NCI-H1436 treated with DMSO at 0.1 percent for 48 hours (cell line): ENCODE data around the gene MOB3B.

Experiments
- DNase-seq: peaks from one replicate; lab custom pipeline; 2025; lab: John Stamatoyannopoulos, UW

MOB3B gene

GRCh38 chr9:27279611-27280010 is 250.0 kb downstream of the MOB3B start:
- DNase-seq = no peak

- DNase-seq = no peak
These were observed 251.2 kb downstream of the MOB3B start for GRCh38 chr9:27278374-27278773.

GRCh38 chr9:27276193-27277030 is 253.2 kb downstream of the MOB3B start:
- no peak for DNase-seq
